NCI-H1417 treated with DMSO at 0.1 percent for 48 hours (cell line): ENCODE results near the gene ANKRD6.

Source experiments
- DNase-seq: peaks from one replicate; lab custom pipeline; 2025; lab: John Stamatoyannopoulos, UW

Gene ANKRD6

DNA sequence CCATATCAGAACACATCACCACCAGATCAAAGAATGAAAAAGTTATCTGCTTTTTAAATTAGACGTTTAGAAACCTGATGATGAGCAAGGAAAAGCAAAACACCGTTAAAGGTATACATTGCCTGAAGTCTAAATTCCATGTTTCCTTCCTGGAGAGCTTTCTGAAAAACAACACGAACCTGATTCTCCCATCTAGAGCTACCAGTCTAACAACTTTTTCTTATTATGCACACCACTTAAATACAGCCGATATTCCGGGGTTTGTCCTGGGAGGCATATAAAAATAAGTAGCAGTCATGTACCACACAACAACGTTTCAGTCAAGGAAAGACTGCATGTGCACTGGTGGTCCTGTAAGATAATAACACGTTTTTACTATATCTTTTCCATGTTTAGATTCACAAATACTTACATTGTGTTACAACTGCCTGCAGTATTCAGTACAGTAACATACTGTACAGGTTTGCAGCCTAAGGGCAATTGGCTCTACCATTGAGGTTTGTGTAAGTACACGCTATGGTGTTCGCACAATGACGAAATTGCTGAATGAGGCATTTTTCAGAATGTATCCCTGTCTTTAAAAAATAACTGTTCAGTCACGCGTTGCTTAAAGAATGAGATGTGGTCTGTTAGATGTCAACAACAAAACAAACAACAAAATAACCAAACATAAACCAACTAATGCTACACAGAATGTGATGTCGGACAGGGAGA lies 224.7 kb downstream of the ANKRD6 start:
- no peak for DNase-seq

GRCh38 chr6:89660981-89661380 lies 228.0 kb downstream of the ANKRD6 start:
- no peak for DNase-seq

DNA sequence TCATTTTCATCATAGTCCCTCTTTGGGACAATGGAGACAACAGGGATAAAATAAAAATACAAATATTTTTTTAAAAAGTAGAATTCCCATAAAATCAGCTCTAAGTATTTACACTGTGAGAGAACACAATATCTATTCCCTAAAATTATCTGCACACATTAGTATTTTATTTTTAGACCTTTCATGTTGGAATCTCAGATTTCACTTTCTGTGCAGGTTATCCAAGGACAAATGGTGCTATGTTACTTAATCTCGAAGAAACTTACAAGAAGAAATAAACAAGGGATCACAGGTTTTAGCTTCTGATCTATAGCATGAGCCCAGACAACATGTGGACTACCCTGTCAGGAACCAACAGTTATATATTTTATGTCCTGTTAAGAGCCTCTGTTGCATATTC lies 228.6 kb downstream of the ANKRD6 start:
- DNase-seq: no peak

GRCh38 chr6:89662659-89663223 lies 229.8 kb downstream of the ANKRD6 start:
- DNase-seq: no peak

DNA sequence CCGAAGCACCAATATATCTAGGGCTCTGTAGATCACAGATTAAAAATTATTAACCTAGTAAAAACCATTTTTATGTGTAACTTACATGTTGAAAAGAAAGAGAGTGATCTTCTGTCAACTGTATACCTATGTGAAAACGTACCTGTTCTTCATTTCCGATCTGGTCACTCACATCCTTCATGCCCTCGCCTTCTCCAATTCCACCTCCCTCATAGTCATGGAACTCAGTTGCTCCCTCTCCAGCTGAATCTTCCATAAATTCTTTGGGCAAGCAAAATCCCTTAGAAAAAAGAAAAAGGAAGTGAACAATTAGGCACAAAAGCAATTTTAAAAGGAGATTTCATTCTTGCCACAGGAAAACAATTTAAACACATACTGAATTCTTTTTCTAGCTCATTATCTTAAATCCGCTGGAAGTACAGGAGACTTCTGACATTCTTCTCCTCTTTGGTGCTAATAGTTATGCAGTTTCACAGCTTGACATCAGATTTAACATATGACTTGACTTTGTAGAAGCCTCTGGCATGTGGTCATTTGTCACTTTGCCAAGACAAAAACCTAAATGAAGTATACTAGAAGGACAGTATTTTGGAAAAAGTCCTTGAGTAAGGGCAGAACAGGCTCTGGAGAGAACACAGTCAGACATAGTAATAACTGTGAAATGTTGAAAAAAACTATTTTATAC lies 235.1 kb downstream of the ANKRD6 start:
- no peak for DNase-seq

- DNase-seq: no peak
Observed at GRCh38 chr6:89669002-89669401, 236.1 kb downstream of the ANKRD6 start.

- DNase-seq: no peak
Observed at GRCh38 chr6:89670935-89671565, 238.1 kb downstream of the ANKRD6 start.

GRCh38 chr6:89675949-89676748 lies 243.2 kb downstream of the ANKRD6 start:
- DNase-seq: no peak

DNA sequence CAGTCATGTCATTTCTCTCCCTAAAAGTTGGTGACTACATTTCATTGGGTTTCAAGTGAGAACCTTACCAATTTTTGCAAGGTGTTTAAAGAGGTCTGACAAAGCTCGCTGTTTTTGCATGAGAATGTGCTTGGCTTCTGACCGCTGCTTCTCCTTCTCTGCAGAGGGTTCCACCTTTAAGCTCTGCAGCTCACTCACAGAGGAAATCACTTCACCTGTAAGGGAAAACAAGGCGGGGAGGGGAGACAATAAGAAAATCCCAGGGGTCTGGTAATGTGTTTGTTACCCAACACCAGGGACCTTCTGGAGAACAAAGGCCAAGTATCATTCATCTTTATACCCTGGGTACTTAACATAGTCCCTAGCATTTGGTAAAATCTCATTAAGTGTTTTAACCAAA lies 245.6 kb downstream of the ANKRD6 start:
- DNase-seq: no peak

DNA sequence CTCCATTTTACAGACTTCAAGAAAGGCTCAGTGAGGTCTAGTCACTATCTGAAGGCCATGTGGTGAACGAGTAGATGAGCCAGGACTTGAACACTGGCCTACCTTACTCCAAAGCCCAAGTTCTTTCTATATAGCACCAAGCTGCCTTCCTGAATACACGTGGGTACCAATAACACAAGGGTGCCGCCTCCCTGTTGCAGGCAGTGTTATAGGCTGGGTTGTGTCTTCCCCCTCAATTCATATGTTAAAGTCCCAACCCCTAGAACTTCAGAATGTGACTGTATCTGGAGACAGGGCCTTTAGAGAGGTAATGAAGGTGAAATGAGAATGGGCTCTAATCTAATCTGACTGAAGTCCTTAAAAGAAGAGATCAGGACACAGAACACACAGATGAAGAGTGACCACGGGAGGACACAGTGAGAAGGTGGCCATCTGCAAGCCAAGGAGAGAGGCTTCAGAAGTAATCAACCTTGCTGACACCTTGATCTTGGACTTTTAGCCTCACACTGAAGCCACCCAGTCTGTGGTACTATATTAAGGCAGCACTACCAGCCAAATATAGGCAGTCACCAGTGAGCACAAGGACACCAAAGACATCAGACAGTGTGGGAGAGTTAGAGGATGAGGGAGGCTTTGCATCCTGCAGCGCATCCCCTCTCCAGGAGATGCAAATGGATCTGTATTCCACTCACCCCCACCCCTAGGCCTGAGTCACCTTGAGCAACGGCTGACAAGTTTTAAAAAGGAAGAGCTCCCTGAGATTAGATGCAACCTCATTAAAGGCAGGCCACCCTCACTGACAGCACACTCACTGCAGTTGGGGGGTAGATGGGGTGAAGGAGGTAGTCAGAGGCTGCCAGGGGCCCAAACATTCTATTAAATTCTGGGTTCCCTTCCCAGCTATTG lies 246.5 kb downstream of the ANKRD6 start:
- no peak for DNase-seq

DNA sequence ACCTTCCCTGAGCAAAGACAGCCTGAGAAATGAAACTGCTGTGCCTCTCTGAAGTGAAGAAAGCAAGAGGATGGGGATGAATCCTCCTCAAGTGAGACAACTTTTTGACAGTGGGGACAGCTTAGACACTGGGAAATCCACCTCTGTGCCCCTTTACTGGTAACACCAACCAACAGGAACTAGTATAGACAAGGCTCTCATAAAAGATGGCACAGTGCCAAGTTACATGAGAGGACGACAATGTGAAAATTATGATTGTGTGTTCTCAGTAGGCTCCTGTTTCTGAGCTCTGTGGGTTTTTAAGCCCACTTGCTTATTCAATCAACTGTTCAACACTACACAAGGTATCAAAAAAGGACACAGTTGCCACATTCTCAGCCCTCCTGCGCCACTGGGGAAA lies 247.2 kb downstream of the ANKRD6 start:
- DNase-seq: no peak

GRCh38 chr6:89680551-89680950 lies 247.6 kb downstream of the ANKRD6 start:
- DNase-seq: no peak

GRCh38 chr6:89681983-89682564 lies 249.1 kb downstream of the ANKRD6 start:
- no peak for DNase-seq

DNA sequence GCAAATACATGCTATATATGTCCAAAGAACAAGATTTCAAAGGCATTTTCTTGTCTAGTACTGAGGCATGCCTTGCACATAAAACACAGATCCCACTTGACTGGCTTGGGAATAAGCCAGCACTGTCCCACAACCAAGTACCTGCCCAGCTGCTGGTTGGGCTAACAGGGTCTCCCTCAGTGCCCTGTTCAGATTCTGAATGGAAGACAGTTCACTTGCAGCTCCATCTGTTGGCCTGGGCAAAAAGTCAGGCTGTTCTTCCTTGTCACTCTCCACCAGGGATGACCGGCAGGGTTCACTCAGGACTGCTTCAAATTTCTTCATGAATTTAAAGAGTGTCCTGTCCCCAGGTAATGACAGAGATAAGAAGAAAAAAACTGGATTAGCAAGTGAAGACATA lies 250.0 kb downstream of the ANKRD6 start:
- no peak for DNase-seq
